Testis (tissue), 3 donors: ENCODE results near the gene RUNX1. TPM values are rescaled to one million over a fixed set of nuclear protein-coding genes. Genes with fewer than 3 reads are reported as not detected.

Source experiments
- DNase-seq: peaks from one replicate; pipeline ENCODE4 v3.0.0-alpha.2; 2019
- H3K27ac ChIP-seq, 2 donors: fragments of 200-600 bp; sonication (generic); one replicate each; pipeline ENCODE4 v1.5.1; 2019
- H3K27me3 ChIP-seq: fragments of 200-600 bp; sonication (generic); one replicate; pipeline ENCODE4 v1.5.1; 2019
- H3K36me3 ChIP-seq: fragments of 200-600 bp; sonication (generic); one replicate; pipeline ENCODE4 v1.5.1; 2017; ENCODE audit warnings: low read depth; ENCODE audit errors: missing control alignments
- H3K4me1 ChIP-seq: fragments of 200-600 bp; sonication (generic); one replicate; pipeline ENCODE4 v1.5.1; 2019
- H3K4me3 ChIP-seq, 2 donors: fragments of 200-600 bp; sonication (generic); one replicate each; pipeline ENCODE4 v1.5.1; 2017 to 2019
- H3K9me3 ChIP-seq: fragments of 200-600 bp; sonication (generic); one replicate; pipeline ENCODE4 v1.5.1; 2017
- CTCF ChIP-seq, 3 experiments: fragments of 450-650 bp in 2 of 3; fragments of 200-600 bp in 1 of 3; sonication (generic) in 1 of 3; IDR thresholded peaks; one replicate each; pipeline ENCODE4 v1.5.1; 2016 to 2019; ENCODE audit warnings: antibody characterized with exemption in 3 of 3, mild to moderate bottlenecking in 2 of 3, moderate library complexity in 1 of 3
- POLR2A ChIP-seq: fragments of 450-650 bp; IDR thresholded peaks from one replicate; pipeline ENCODE4 v1.6.1; 2017; ENCODE audit warnings: antibody characterized with exemption, mild to moderate bottlenecking, moderate library complexity
- WGBS, 2 donors: methylation state at CpG; one replicate each; pipeline ENCODE4 v1.1.5; 2018; 5-methylcytosine and 5-hydroxymethylcytosine counted together
- intact Hi-C: fragments of 100-400 bp; cut with DNase I; formaldehyde crosslinking; loops from one replicate; pipeline ENCODE4 v1.15.1; 2023; ENCODE audit warnings: low total_unique reads
- polyA plus RNA-seq: library from polyadenylated mRNA; stranded (reverse); fragments of 350-450 nt; fragmentation: Illumina TruSeq; extraction: RNeasy Lipid Tissue Mini Kit (QIAGEN cat#74804); gene quantifications from one replicate; pipeline ENCODE4 v1.2.3, GENCODE V29; 2014; ENCODE audit warnings: low read depth, low replicate concordance; ENCODE audit not compliant: insufficient read depth
- total RNA-seq, 2 donors: library from RNA; depleted of rRNA; stranded (reverse); fragments of >200 nt; gene quantifications; one replicate each; pipeline ENCODE4 v1.2.3, GENCODE V29; 2016

Gene RUNX1
- total and polyA plus RNA-seq, 3 donors from 2014 or later = 11.1 to 28.7 (median 24.3) TPM

GRCh38 chr21:34881839-34882371 is 167.2 kb downstream of the RUNX1 start:
- Histone ChIP-seq H3K27ac (no peak overlapping the region), H3K27me3 (no peaks in the 10 kb centered on the region), H3K36me3 (no peaks in the 10 kb centered on the region), H3K4me1 (no peaks in the 10 kb centered on the region), H3K4me3 (no peak overlapping the region), H3K9me3 (no peaks in the 10 kb centered on the region)
- TF ChIP-seq CTCF (IDR thresholded peaks at IDR 0.05) (no peak), POLR2A (no peak)
- intact Hi-C loops = loop anchor here (10.0 kb wide), 1 partner anchor 137 kb away; no protein-coding TSS in a partner anchor
- WGBS, 2 donors = 87 to 92% methylated on average over 4 of the region's 4 CpGs
- no peak for DNase-seq

- no peak for DNase-seq
- intact Hi-C loops = loop anchor here (10.0 kb wide), 1 partner anchor 137 kb away; no protein-coding TSS in a partner anchor
- no peaks in the 10 kb centered on the region for H3K36me3 ChIP-seq
- no peaks in the 10 kb centered on the region for H3K27me3 ChIP-seq
- 81 to 87% methylated on average over 3 of the region's 3 CpGs for WGBS, 2 donors
- TF ChIP-seq POLR2A (no peak), CTCF (IDR thresholded peaks at IDR 0.05) (no peak)
- no peak overlapping the region for H3K4me3 ChIP-seq
- H3K9me3 ChIP-seq = no peaks in the 10 kb centered on the region
- no peak overlapping the region for H3K27ac ChIP-seq
- H3K4me1 ChIP-seq = no peaks in the 10 kb centered on the region
Measured at GRCh38 chr21:34881421-34881820, 167.7 kb downstream of the RUNX1 start.

- Histone ChIP-seq H3K9me3 (no peaks in the 10 kb centered on the region), H3K4me3 (no peak overlapping the region), H3K4me1 (no peaks in the 10 kb centered on the region), H3K27ac (no peak overlapping the region), H3K27me3 (no peaks in the 10 kb centered on the region), H3K36me3 (no peaks in the 10 kb centered on the region)
- no peak for DNase-seq
- intact Hi-C loops = loop anchor here (10.0 kb wide), 1 partner anchor 136 kb away; no protein-coding TSS in a partner anchor
- no peak for TF ChIP-seq POLR2A
- WGBS, 2 donors = 87 to 88% methylated on average over 7 of the region's 7 CpGs
Measured at GRCh38 chr21:34880401-34880800, 168.7 kb downstream of the RUNX1 start.

GRCh38 chr21:34878940-34879339 is 170.2 kb downstream of the RUNX1 start:
- Histone ChIP-seq H3K9me3 (no peaks in the 10 kb centered on the region), H3K27me3 (no peaks in the 10 kb centered on the region), H3K4me3 (no peak overlapping the region), H3K27ac (no peak overlapping the region), H3K4me1 (no peaks in the 10 kb centered on the region), H3K36me3 (no peaks in the 10 kb centered on the region)
- no peak for TF ChIP-seq CTCF (IDR thresholded peaks at IDR 0.05)
- DNase-seq = no peak
- intact Hi-C loops = no loop called here
- 93 to 95% methylated on average over 2 of the region's 2 CpGs for WGBS, 2 donors

GRCh38 chr21:34878501-34878900 is 170.6 kb downstream of the RUNX1 start:
- TF ChIP-seq CTCF (IDR thresholded peaks at IDR 0.05) = no peak
- no peak for TF ChIP-seq POLR2A
- no peak for DNase-seq
- H3K9me3 ChIP-seq = no peaks in the 10 kb centered on the region
- H3K36me3 ChIP-seq = no peaks in the 10 kb centered on the region
- H3K4me3 ChIP-seq = no peak overlapping the region
- WGBS, 2 donors = 90 to 93% methylated on average over 3 of the region's 3 CpGs
- no peak overlapping the region for H3K27ac ChIP-seq
- no peaks in the 10 kb centered on the region for H3K4me1 ChIP-seq
- intact Hi-C loops = no loop called here
- no peaks in the 10 kb centered on the region for H3K27me3 ChIP-seq
